Activated CD8-positive, alpha-beta memory T cell treated with anti-CD3 and anti-CD28 coated beads for 36 hours (primary cell): ENCODE measurements around the gene SLC4A2. TPM values are rescaled to one million over a fixed set of nuclear protein-coding genes. Genes with fewer than 3 reads are reported as not detected.

ENCODE experiments used
- CTCF ChIA-PET: fragments of 350-600 bp; sonication (Branson Sonifier 250); formaldehyde crosslinking; loops from one replicate; lab custom pipeline; 2021; ENCODE audit warnings: antibody characterized with exemption; lab: Charles Lee
- POLR2A ChIA-PET: fragments of 350-600 bp; sonication (Branson Sonifier 250); formaldehyde crosslinking; loops from one replicate; lab custom pipeline; 2021; ENCODE audit warnings: antibody characterized with exemption; lab: Charles Lee
- total RNA-seq, 2 experiments: library from RNA; stranded (reverse); gene quantifications; one replicate each; pipeline ENCODE4 v1.2.3, GENCODE V29; 2021

SLC4A2 gene
- total RNA-seq, 2 experiments from 2014 or later, result 118 to 120 TPM

GRCh38 chr7:151091003-151091402, 31.6 kb downstream of the SLC4A2 start:
- CTCF ChIA-PET, result interaction anchor here (0.5 to 2.5 kb wide), 3 partner anchors 19 to 113 kb away, joined by 3 to 12 read pairs (median 3); no protein-coding TSS in a partner anchor

GRCh38 chr7:151091431-151091830, 32.0 kb downstream of the SLC4A2 start:
- POLR2A ChIA-PET, result no interaction called here
- CTCF ChIA-PET, result interaction anchor here (0.5 to 2.5 kb wide), 4 partner anchors 19 to 114 kb away, joined by 3 to 12 read pairs (median 3); no protein-coding TSS in a partner anchor

More at GRCh38 chr7:151091003-151091402, 31.6 kb downstream of the SLC4A2 start:
- POLR2A ChIA-PET, result no interaction called here

GRCh38 chr7:151091988-151092387, 32.6 kb downstream of the SLC4A2 start:
- ChIA-PET CTCF (interaction anchor here (1.2 to 2.5 kb wide), 2 partner anchors 18 to 22 kb away, joined by 3 to 12 read pairs; no protein-coding TSS in a partner anchor), POLR2A (no interaction called here)

GRCh38 chr7:151093748-151094147, 34.4 kb downstream of the SLC4A2 start:
- ChIA-PET POLR2A (no interaction called here), CTCF (interaction anchor here (1.2 to 1.4 kb wide), 2 partner anchors 75 to 76 kb away, joined by 3 to 4 read pairs; no protein-coding TSS in a partner anchor)

GRCh38 chr7:151094675-151095074, 35.3 kb downstream of the SLC4A2 start:
- ChIA-PET CTCF (interaction anchor here (1.2 to 2.1 kb wide), 2 partner anchors 16 to 75 kb away, joined by 4 to 8 read pairs; no protein-coding TSS in a partner anchor), POLR2A (no interaction called here)

GRCh38 chr7:151095123-151095797, 35.9 kb downstream of the SLC4A2 start:
- ChIA-PET CTCF (interaction anchor here (1.2 to 2.1 kb wide), 2 partner anchors 16 to 74 kb away, joined by 4 to 8 read pairs; no protein-coding TSS in a partner anchor), POLR2A (no interaction called here)

- ChIA-PET CTCF (interaction anchor here (0.6 to 2.1 kb wide), 2 partner anchors 15 to 688 kb away, joined by 4 to 8 read pairs; no protein-coding TSS in a partner anchor), POLR2A (no interaction called here)
Measured at GRCh38 chr7:151095828-151096475, 36.6 kb downstream of the SLC4A2 start.

- CTCF ChIA-PET, result interaction anchor here (2.4 kb wide), 1 partner anchor 11 kb away, joined by 5 read pairs; no protein-coding TSS in a partner anchor
- POLR2A ChIA-PET, result no interaction called here
Measured at GRCh38 chr7:151099486-151100211, 40.3 kb downstream of the SLC4A2 start.

- CTCF ChIA-PET, result interaction anchor here (2.4 kb wide), 1 partner anchor 10 kb away, joined by 5 read pairs; no protein-coding TSS in a partner anchor
Measured at GRCh38 chr7:151100921-151101320, 41.5 kb downstream of the SLC4A2 start.

GRCh38 chr7:151101621-151102396, 42.4 kb downstream of the SLC4A2 start:
- POLR2A ChIA-PET, result no interaction called here

More at GRCh38 chr7:151100921-151101320, 41.5 kb downstream of the SLC4A2 start:
- POLR2A ChIA-PET, result no interaction called here

GRCh38 chr7:151102991-151103390, 43.6 kb downstream of the SLC4A2 start:
- ChIA-PET POLR2A (no interaction called here), CTCF (interaction anchor here (0.6 to 1.5 kb wide), 3 partner anchors 8 to 93 kb away, joined by 3 to 5 read pairs (median 4); no protein-coding TSS in a partner anchor)

More at GRCh38 chr7:151101621-151102396, 42.4 kb downstream of the SLC4A2 start:
- CTCF ChIA-PET, result interaction anchor here (0.6 to 2.4 kb wide), 4 partner anchors 9 to 1288 kb away, joined by 3 to 5 read pairs (median 4); no protein-coding TSS in a partner anchor

- ChIA-PET POLR2A (interaction anchor here (0.7 kb wide), 1 partner anchor 162 kb away, joined by 11 read pairs; no protein-coding TSS in a partner anchor), CTCF (no interaction called here)
Measured at GRCh38 chr7:151103973-151104372, 44.6 kb downstream of the SLC4A2 start.

GRCh38 chr7:151104411-151105235, 45.2 kb downstream of the SLC4A2 start:
- CTCF ChIA-PET, result interaction anchor here (0.7 kb wide), 1 partner anchor 205 kb away, joined by 4 read pairs; no protein-coding TSS in a partner anchor
- POLR2A ChIA-PET, result no interaction called here

- CTCF ChIA-PET, result interaction anchor here (0.7 to 1.3 kb wide), 5 partner anchors 9 to 283 kb away, joined by 3 to 5 read pairs (median 3); no protein-coding TSS in a partner anchor
- POLR2A ChIA-PET, result interaction anchor here (0.6 kb wide), 1 partner anchor 52 kb away, joined by 3 read pairs; no protein-coding TSS in a partner anchor
Measured at GRCh38 chr7:151107882-151108281, 48.5 kb downstream of the SLC4A2 start.

GRCh38 chr7:151109094-151110048, 50.0 kb downstream of the SLC4A2 start:
- POLR2A ChIA-PET, result interaction anchor here (0.7 kb wide), 2 partner anchors 11 to 23 kb away, joined by 3 to 5 read pairs; no protein-coding TSS in a partner anchor
- CTCF ChIA-PET, result interaction anchor here (0.9 to 3.1 kb wide), 7 partner anchors 17 to 211 kb away, joined by 3 to 12 read pairs (median 4); partner anchors contain the start of gene ABCB8
